GM19463 (cell line): Measurements from ENCODE around the gene GAB1.

Source experiments
- ATAC-seq: cut with Tn5 transposase; IDR thresholded peaks from one replicate; pipeline ENCODE4 v1.9.1; 2021; ENCODE audit warnings: mild to moderate bottlenecking, moderate library complexity; ENCODE audit not compliant: unreplicated experiment

The GAB1 gene

DNA sequence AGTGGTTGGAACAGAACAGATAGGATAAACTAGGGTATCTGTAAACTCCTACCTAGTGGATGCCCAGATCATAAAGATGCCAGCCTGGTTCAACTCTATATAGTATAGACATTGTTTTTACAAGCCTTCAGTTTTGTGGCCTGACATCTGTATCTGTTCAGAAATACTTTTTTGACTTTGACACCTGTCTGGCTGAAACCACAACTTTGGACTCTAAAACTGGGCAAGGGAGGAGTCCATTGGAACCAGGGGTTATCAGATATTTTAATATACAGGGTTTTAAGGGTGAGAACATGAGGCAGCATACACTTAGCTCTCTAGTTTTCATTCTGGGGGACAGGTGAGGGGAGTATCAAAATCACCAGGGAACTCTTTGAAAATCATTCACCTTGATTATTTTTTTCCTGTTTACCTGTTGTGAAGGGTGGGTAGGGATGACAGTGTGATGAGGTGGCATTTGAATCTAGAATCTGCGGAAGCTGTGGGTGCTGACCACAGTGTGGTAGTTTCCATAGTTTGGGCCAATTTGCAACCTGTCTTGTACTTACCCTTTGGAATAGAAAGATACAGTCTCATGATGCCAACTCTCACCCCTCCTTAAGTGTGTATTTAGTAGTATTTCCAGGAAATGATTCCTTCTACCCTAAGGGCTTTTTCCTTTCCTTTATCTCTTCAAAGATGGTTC is 20.6 kb downstream of the GAB1 start:
- no peak for ATAC-seq

DNA sequence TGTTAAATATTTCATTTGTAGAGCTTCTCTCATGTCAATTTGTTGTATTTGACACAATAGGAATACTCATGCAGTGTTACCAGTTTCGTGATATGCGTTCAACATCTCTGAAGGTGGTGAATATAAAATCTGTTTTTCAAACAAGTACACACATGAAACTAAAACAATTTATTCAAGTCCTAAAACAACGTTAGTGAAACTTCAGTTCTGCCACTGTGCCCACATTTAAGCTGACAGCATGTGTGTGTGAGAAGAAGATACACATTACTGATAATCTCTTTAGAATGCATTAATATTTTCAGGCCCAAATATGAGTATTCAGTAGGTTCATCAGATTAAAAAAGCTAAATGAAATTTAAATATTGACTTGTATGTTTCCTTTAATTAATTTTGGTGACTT is 21.7 kb downstream of the GAB1 start:
- no peak for ATAC-seq

DNA sequence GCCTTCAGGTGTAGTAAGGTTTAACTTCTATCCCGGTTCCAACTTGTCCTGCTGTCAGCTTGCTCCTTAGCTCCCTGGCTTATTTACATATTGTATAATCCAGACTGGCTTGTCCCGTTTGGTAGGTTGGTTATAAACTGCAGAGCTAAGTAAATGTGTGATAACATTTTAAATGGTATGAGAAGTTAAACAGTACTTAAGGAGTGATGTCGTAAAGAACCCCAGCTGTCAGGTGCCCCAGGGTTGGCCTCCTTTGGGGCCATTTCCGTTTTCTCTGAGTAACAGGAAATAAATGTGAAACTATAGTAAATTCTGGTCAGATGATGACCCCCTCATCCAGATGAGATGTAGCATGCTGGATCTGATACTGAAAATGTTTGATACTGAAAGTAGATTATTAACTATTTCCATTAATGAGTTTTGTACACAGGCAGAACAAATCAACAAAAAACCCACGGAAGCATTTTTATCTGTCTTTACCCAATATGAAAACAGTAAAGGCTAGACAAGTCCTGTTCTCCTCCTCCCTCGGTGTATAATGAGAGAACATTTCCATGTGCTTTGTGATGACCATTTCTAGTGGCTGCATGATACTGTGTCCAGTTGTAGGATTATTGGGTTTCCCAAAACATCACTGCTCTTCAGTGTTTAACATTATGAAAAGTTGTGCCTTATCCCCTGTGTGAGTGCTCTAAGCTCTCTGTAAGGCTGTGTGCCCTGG is 22.4 kb downstream of the GAB1 start:
- peak; percentile 79 for ATAC-seq

DNA sequence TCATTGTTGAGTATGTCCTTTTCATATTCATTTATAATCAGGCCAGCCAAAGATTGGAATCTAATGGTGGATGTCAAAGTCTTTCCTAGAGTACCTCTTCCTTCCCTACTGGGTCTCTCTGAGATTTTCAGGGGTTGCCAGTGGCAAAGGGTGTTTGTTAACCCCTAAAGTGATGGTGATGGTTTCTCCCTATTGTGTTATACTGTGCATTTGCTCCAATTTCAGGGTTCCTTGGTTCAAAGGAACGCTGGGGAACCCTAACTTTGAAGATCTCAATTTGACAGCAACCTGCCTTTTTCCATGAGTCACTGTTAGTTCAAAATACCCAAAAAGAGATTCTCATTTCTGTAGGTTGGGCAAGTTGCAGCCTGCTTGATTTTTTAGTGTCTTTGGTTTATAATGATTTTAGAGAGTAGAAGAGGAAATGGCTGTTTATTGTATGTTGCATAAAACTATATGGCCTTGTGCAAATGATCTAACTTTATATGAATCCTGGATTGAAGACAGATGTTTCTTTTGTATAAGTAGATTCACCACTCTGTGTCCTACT is 23.0 kb downstream of the GAB1 start:
- peak; percentile 1 for ATAC-seq

DNA sequence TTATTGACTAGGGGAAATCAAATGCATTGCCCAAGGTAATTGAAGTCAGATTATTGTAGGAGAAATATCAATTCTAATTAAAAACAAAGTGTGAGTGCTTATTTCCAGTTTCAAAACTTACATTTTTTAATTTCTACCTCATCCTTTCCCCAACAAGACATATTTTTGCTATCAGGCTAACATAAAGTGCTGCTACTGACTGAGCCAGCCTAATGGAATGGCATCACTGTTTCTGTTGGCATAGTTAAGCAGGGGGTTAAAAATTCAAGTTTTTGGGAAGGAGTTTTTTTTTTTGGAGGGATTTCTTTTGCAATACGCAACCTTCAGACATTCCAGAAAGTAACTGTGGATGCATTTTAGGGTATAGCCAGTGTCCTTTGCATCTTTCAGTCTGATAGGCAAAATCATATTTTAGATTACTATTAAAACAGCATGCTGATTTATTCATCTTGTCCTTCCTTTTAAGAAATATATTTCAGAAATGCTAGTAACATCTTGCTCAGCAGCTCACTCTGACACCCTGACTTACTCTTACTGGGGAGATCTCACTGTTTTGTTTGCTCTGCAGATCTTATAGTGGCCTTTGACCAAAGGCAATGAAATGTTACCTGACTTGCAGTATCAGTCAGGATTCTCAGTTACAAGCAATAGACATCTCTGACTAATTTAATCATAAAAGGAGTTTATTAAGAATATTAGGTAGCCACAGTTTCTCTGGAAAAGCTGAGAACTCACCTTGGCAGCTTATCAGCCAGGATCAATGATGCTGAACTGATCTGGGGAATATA is 24.4 kb downstream of the GAB1 start:
- no peak for ATAC-seq

DNA sequence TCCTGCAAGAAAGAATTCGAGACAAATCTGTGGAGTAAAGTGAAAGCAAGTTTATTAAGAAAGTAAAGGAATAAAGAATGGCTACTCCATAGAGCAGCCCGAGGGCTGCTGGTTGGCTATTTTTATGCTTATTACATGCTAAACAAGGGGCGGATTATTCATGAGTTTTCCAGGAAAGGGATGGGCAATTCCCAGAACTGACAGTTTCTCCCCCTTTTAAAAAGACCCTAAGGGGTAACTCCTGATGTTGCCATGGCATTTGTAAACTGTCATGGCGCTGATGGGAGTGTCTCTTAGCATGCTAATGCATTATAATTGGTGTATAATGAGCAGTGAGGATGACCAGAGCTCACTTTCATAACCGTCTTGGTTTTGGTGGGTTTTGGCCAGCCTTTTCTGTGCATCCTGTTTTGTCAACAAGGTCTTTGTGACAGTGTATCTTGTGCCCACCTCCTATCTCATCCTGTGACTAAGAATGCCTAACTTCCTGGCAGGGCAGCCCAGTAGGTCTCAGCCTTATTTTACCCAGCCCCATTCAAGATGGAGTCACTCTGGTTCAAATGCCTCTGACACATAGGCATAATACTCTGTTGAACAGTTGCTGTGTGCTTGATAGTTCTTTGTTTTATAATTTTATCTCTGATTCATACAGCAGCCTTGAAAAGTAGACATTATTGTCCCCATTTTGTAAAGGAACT is 25.8 kb downstream of the GAB1 start:
- no peak for ATAC-seq

DNA sequence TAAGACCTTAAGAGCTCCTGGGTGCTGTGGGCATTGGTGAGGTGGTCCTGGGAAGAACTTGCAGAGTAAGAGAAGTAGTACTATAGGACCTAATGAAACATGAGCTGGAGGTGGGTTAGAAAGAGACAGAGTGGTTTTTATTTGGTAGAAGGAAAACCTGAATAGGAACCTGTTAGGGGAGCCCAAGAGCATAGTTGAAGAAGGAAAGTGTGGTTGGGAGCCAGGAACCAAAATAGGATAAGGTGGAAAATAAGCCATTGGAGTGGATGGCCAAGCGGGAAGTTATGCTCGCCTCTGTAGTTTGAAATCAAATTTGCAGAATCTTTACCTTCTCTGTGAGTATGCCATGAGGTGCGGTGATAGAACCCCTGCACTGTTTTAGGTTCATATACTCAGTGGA is 26.7 kb downstream of the GAB1 start:
- ATAC-seq = no peak

DNA sequence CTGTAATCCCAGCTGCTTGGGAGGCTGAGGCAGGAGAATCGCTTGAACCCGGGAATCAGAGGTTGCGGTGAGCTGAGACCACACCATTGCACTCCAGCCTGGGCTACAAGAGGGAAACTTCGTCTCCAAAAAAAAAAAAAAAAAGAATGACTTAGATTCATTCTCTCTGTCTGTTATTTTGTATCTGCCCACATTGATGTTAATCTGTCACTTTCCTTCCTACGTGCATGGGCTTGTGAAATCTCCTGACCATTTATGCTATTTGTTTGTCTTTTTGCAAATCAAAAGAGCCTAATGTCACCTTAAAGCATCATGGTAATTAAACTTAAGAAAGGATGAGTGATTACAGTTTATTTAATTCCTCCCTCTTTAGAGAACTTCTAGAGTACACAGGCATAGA is 27.4 kb downstream of the GAB1 start:
- no peak for ATAC-seq

DNA sequence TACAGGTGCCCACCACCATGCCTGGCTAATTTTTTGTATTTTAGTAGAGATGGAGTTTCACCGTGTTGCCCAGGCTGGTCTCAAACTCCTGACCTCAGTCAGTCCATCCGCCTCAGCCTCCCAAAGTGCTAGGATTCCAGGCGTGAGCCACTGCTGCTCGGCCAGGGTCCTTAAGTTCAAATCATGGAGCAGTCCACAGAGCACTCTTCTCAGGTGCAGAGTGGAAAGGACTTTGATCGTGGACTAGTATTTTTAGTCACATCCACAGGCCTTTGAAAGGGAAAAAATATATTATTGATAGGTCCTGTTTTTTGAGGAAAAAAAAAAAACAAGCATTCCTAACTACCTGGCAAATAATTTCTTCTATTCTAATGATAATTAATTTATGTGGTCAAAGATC is 31.2 kb downstream of the GAB1 start:
- ATAC-seq = no peak

DNA sequence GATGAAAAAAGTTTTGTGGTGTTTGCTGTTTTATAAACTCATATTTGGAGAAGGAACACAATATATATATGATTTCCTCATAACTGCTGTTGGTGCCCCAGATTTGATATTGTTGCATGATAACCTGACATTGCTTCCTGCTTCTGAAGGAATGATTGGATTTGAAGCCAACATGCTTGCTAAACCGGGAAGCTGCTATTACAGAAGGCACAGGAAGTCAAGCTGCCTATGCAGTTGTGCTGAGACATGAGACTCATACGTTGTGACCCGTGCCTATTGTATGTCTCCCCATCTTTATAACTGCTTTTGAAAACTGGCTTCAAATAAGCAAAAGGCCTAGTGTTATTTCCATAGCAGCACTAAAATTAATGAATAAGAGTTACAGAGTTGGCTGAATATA is 32.9 kb downstream of the GAB1 start:
- ATAC-seq = no peak

DNA sequence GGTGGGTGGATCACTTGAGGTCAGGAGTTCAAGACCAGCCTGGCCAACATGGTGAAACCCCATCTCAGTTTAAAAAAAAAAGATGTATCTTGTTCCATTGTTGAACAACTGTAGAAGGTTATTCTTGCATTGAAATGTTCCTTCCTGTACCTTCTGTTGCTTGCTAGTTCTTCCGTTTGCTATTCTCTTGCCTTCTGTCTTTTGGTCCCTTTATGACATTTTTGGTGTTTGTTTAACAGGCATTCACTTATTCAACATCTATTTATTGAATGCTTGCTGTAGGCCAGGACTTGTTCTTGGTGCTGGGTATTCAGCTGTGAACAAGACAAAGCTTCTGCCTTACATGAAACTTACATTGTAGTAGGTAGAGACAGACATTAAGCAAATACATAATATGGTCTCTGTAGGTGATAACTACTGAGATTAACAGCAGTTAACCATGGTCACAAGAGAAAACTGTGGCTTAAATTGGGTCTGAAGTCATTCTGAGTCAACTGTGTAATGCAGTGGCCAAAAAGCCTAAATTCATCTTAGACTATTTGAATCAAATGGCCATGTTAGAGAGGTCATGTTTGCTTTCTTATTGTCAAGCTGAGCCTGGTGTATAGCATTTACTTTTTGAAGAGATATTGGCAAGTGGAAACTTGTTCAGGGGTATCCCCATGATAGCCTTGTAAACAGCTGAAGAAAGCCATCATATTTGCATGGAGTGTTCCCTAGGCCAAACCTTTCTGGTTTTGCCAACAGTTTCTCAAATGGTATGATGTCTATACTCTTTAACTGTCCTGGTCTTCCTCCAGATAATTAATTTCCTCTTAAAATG is 35.6 kb downstream of the GAB1 start:
- ATAC-seq = peak; percentile 70

DNA sequence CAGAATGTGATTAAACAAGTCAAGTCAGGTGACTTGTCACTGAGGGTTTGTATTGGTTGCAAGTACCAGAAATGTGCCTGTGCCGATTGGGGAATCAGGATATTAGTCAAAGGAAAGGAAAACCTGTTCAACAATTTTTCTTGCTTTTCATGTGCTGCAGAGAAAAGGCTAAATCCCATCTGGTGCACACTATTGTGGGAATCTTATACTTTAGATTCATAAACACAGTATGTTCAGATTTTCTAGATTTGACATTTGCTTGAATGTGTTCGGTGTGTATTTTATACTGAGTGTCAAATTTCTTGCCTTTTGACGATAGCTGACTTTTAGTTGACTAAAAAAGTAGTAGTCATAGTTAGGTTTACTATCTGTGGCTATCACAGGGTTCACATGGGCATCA is 37.6 kb downstream of the GAB1 start:
- no peak for ATAC-seq

DNA sequence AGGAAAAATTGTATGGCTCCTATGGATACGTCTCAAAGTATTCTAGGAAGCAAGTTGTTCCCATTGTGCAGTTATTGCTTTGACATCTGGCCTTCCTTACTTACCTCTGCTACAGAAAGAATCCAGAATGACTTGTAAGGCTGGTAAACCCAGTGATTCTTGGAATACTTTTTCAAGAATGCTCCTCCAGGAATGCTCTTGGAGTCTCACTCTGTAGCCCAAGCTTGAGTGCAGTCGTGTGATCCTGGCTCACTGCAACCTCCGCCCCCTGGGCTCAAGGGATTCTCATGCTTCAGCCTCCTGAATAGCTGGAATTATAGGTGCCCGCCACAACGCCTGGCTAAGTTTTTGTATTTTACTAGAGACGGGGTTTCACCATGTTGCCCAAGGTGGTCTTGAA is 38.1 kb downstream of the GAB1 start:
- no peak for ATAC-seq

DNA sequence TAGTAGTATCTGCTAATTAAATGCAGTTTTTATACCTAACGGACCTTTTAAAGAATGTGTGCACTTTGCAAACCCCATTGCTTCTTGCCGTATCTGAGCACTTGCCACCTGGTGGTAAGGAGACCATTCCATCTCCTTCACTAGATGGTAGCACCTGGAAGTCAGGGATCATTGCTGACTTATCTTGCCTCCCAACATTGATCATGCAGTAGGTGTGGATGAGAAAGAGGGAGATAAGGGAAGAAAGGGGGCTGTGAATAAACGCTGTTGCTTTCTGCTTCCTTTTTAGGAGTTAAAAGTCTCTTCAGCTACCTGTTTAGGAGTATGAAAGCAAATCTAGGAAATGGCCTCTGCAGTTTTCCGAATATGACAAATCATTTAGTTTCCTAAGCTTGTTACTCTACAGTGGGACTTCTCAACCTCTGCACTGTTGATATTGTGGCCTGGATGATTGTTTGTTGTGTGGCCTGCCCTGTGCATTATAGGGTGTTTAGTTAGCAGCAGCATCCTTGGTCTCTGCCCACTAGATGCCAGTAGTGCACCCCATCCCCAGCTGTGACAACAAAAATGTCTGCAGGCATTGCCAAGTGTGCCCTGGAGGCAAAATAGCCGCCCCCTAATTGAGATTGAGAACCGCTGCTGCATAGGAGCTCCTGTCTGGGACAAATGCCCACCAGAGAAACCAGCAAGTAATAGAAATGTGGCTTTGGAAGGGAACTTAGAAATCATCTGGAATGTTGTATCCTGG is 38.8 kb downstream of the GAB1 start:
- ATAC-seq = peak; percentile 30

DNA sequence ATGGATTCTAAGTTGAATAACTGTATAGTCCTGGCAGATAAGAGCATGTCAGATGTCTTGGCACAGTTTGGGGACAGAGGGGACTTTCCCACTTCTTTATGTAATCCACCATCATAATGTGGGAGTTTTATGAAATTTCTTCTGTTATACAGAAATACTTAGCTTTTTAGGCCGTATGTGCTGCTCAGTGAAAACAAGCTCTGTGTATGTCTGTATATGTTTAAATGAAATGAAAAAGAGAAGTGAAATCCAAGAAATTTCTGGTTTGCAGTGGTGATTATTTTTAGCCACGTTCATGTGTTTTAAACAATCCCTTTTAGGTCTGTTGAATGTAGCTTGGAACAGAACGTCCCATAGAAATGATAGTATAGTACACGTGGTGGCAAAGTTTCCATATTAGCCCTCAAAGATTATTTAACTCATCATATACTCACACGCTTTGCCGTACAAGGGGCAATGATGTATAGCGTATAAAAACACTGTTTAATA is 41.0 kb downstream of the GAB1 start:
- peak; percentile 47 for ATAC-seq

DNA sequence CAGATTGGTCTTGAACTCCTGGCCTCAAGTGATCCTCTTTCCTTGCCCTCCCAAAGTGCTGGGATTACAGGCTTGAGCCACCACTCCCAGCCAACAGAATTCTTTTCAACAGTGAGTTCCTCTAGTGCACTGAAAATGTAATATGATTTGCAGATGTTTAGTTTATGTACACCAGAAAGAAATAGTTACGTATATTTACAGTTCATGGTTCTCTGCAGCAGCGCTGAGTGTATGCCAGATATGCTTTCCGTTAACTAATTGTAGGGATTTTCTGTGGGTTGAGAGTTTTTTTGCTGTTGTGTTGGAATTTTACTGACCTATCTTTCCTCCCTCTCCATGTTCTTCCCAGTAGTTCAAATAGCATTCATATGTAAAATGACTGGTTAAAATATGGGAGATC is 44.0 kb downstream of the GAB1 start:
- ATAC-seq = no peak

DNA sequence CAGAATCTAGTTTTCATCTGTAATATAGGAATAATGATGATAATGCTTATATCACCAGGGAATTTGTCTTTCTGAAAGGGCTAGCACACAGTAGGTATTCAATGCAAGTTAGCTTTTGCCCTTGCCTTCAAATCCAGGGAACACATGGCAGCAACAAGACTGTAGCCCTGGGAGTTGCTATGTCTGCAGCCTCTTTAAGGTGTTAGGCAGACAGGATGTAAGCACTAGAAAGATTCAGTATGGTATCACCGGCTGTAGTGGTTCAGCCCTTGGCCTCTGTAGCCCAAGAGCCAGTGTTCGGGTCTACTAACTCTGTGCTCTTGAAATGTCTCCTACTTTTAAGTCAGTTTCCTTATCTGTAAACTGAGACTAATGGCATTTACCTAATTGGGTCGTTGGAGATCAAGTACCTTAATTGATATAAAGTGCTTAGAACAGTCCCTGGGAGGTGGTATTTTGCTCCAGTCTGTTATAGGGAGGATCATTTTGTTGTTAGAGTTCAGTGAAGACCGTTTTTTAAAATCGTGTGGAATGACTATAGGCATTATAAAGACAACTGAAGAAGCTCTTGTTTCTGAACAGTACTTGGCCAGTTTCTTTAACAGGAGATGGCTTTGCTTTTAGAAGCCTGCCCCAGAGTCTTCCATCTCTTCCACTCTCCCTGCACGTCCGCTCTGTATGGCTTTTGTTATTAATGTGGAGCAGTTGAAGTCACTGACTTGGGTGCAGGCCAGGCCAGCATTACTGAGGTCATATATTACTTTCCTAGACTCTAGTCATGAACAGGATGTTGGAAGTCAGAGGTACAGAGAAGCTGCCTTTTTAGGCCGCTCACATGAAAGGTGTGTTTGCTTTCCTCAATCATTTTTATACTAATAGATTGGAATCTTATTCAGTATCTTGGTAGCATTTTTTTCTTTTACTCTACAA is 44.8 kb downstream of the GAB1 start:
- ATAC-seq = peak; percentile 32

DNA sequence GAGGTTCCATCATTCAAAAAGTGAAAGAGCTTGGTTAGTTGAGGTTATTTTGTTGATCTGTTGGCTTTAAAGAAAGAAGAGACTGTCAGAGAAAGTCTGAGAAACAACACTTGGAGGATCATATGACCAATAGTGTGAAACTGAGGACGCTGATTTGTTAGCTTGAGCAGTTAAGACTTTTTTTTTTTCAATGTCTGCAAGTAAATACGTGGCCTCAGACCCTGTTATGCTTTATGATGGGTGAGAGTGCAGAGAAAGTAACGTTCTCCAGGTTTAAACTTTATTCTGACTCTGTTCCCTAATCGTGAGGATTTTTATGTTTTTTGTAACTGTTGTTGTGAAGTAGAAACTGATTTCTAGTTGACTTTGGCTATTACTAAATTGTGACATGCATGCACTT is 45.9 kb downstream of the GAB1 start:
- no peak for ATAC-seq
